SK-N-MC (cell line): Measurements from ENCODE around the gene HDGFL1.

ENCODE experiments used
- EZH2 ChIP-seq: fragments of 200-600 bp; sonication (generic); IDR thresholded peaks from one replicate; pipeline ENCODE4 v1.6.1; 2017; ENCODE audit warnings: antibody characterized with exemption
- POLR2AphosphoS5 ChIP-seq: IDR thresholded peaks from 2 replicates; pipeline ENCODE4 v1.6.1; 2012; ENCODE audit warnings: mild to moderate bottlenecking, low read depth, low read length, borderline replicate concordance

GRCh38 chr6:22590423-22590822 lies 21.1 kb downstream of the HDGFL1 start:
- TF ChIP-seq EZH2 (no peak), POLR2AphosphoS5 (no peak)
